Measurements from ENCODE around the gene MAPK1.
A peak's percentile ranks its signal among the peaks of the same experiment; 100 is the strongest.
"Not testable (repeated sequence)": the region's sequence is repeated elsewhere in the genome, so short reads cannot be mapped to it uniquely, and the experiment has no call there.

MAPK1 gene

GRCh38 chr22:21881841-21882753 is 14.7 kb upstream of the MAPK1 start:
- DNase-seq (ENCODE audit: low spot score) = no peak

DNA sequence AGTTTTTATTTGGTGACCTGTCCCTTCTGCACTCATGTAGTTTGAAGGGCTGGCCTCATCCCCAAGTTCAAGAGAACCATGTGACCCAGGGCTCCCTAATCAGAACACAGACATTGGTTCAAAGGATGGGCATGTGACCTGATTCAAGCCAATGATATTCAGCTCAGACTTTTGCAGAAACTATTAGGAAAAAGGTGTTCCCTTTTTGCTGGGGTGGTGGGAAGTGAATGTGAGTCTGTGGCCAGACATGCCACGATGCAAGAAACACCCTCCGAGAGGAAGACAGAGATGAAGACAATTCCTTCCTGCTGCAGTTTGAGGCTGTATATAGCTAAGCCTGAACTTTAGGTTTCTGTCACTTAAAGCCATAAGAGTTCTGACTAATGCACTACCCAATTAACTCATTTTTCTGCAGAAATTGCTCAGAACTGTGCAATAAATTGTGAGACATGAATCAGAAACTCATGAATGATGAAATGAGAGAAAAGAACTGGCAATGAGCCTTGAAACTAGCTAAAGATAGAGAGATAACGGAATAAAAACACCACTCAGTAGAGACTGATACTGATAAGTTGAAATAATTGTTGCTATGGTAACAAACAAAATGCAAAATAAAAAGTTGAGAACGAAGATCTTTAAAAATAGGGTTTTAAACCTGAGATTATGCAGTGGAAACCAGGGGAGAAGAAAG is 9.2 kb upstream of the MAPK1 start:
- no peak for DNase-seq (ENCODE audit: low spot score)

GRCh38 chr22:21874953-21875352 is 7.5 kb upstream of the MAPK1 start:
- DNase-seq (ENCODE audit: low spot score) = not testable (repeated sequence)

DNA sequence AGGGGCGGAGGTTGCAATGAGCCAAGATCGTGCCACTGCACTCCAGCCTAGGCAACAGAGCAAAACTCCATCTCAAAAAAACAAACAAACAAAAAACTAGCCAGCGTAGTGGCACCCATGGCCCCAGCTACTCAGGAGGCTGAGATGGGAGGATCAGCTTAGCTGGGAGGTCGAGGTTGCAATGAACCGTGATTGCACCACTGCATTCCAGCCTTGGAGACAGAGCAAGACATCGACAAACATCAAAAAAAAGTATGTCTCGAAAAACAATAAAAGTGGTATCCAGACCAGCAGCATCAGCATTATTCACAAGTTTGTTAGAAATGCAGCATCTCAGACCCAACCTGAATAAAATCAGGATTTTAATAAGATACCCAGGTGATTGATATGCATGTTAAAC is 6.2 kb upstream of the MAPK1 start:
- no peak for DNase-seq (ENCODE audit: low spot score)

DNA sequence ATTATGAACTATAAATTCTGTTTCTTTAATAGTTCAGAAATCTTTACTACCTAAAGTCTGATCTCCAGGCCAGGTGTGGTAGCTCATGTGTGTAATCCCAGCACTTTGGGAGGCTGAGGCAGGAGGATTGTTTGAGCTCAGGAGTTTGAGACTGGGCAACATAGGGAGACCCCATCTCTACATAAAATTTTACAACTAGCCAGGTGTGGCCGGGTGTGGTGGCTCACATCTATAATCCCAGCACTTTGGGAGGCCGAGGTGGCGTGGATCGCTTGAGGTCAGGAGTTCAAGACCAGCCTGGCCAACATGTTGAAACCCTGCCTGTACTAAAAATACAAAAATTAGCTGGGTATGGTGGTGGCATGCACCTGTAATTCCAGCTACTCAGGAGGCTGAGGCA is 5.3 kb upstream of the MAPK1 start:
- DNase-seq (ENCODE audit: low spot score) = not testable (repeated sequence)

DNA sequence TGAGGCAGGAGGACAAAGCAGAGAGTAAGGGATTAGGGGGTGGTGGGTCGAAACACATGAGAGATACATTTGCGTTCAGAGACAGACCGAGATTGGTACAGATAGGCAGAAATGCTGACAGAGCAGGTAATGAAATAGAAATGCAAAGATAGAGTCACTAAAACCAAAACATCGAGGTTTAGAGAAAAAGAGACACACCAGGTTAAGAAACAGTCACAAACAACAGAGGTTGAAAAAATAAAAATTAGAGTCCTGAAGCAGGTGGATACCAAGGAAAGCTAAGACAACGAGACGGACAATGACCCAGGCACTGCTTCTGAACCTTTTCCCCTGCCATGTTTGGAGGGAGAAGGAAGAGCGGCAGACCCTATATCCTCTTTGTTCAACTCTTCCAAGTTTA is 1.2 kb upstream of the MAPK1 start:
- DNase-seq (ENCODE audit: low spot score) = no peak

- peak; percentile 28 for DNase-seq (ENCODE audit: low spot score)
These were observed 465 bp downstream of the MAPK1 start for GRCh38 chr22:21866833-21867527.

- no peak for DNase-seq (ENCODE audit: low spot score)
These were observed 2.4 kb downstream of the MAPK1 start for GRCh38 chr22:21865041-21865440.

DNA sequence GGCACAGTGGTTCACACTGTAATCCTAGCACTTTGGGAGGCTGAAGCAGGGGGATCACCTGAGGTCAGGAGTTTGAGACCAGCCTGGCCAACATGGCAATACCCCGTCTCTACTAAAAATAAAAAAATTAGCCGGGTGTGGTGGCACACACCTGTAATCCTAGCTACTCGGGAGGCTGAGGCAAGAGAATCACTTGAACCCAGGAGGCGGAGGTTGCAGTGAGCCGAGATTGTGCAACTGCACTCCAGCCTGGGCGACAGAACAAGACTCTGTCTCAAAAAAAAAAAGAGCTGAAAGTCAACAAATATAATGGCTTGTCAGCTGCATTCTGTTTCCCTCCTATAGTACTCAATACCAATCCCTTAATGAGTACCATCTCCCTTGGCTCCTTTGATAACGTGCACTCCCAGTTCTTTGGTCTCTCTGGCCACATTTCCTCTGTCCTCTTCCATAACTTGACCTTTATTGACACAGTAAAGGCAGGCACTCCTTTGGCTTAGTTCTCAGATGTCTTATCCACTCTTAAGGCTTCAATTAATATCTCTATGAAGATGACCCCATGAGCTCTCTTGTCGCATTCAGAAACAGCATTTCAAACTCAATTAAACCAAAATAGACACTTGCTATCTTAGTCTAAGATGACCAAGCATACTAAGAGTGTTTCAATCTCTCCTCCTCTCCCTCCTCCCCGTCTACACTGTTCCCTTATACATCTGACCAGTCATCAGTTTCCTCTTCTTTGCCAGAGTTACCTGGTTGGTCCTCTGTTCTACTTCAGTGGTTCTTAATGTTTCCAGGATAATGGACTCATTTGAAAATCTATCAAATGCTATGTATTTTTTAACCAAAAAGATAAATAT is 4.8 kb downstream of the MAPK1 start:
- no peak for DNase-seq (ENCODE audit: low spot score)

GRCh38 chr22:21861851-21862250 is 5.6 kb downstream of the MAPK1 start:
- DNase-seq (ENCODE audit: low spot score) = no peak

DNA sequence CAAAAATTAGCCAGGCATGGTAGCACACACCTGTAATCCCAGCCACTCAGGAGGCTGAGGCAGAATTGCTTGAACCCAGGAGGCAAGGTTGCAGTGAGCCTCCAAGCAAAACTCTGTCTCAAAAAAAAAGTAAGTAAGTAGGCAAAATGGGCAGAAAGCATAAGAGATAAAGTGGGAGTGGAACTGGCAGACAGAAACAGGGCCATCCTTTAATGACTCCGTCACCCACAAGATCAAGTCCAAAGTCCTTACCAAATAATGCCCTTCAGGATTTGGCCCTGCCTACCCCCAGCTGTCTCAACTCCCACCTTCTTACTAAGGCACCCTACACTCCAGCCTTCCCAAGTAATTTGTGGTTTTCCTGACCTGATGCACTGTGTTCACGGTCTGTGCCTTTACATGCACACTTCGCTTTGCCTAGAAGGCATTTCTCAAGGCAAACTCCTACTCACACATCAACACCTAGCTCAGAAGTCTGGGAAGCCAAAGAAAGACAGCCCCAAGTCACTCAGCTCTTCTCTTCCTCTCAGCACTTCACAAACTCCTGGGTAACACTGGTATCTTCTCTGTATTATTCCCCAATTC is 6.1 kb downstream of the MAPK1 start:
- DNase-seq (ENCODE audit: low spot score) = no peak

DNA sequence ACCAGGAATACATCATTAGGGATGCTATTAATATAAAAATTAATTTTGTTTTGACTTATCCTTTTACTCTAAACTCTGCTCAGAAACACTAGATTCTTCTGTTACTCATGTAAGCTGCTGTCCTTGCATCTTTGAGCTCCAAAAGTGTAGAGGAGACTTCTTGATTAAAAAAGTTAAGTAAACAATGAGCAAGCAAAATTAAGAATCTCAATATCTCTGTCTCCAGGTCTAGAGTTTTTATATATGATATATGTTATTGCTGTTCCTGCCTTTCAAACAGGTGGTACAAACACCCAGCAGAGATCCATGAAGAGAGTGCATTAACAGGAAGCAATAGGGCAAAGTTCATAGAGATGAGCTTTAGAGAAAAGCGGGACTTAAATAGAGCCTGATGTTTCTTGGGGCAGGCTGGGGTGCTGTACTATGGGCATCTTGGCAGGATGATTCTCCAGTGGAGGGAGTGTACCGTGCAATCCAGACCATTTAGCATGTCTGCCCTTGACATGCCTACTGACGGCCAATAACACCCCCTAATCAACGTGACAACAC is 6.9 kb downstream of the MAPK1 start:
- DNase-seq (ENCODE audit: low spot score) = no peak

- DNase-seq (ENCODE audit: low spot score) = no peak
These were observed 9.2 kb downstream of the MAPK1 start for GRCh38 chr22:21858025-21858764.

DNA sequence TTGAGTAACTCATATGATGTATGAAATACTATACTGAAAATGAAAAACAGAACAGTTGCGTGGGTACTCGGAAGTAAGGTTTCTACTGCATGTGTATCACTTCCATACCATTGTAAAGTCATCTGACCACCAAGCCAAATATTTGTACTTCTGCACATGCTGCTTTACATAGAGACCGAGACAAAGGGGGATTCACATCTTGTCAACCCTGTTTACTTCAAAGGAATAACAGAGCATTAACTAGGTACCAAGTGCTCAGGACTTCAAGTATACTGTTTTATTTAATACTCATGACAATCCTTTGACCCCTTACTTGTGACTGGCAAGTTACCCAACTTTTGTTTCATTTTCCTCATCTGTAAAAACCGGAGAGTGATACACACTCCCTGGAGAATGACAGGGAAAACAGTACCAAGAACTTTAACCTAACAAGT is 9.9 kb downstream of the MAPK1 start:
- no peak for DNase-seq (ENCODE audit: low spot score)

GRCh38 chr22:21856868-21857267 is 10.6 kb downstream of the MAPK1 start:
- DNase-seq (ENCODE audit: low spot score) = no peak

GRCh38 chr22:21856197-21856596 is 11.2 kb downstream of the MAPK1 start:
- DNase-seq (ENCODE audit: low spot score) = no peak

GRCh38 chr22:21855676-21856075 is 11.8 kb downstream of the MAPK1 start:
- no peak for DNase-seq (ENCODE audit: low spot score)

DNA sequence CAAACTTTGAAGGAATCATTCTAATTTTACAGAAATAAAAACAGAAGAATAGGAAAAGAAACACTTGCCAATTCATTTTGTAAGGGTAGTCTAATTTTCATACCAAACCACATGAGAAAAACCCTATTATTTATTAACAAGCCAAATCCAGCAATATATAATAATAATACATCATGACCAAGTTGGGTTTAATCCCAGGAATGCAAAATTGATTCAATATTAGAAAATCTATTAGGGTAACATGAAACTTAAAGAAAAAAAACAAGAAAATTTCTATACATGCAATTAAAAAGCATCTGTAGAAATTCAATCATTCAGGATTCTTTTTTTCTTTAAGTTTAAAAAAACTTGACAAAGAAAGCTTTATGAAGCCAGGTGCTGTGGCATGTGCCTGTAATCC is 16.8 kb downstream of the MAPK1 start:
- DNase-seq (ENCODE audit: low spot score) = no peak

DNA sequence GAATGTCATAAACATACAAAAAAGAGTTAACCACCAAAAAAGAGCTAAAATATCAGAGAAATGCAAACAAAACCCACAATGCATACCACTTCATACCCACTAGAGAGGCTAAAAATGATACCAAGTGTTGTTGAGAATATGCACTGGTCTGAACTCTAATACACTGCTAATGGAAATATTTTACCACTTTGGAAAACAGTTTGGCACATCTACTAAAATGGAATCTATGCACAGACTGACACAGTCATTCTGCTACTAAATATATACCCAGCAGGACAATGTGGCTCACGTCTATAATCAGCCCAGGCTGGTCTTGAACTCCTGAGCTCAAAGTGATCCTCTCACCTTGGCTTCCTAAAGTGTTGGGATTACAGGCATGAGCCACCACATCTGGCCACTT is 18.0 kb downstream of the MAPK1 start:
- DNase-seq (ENCODE audit: low spot score) = no peak

DNA sequence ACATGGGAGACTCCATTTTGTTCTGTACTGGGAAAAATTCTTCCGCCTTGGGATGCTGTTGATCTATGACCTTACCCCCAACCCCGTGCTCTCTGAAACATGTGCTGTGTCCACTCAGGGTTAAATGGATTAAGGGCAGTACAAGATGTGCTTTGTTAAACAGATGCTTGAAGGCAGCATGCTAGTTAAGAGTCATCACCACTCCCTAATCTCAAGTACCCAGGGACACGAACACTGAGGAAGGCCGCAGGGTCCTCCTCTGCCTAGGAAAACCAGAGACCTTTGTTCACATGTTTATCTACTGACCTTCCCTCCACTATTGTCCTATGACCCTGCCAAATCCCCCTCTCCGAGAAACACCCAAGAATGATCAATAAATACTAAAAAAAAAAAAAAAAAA is 19.4 kb downstream of the MAPK1 start:
- not testable (repeated sequence) for DNase-seq (ENCODE audit: low spot score)

Measured in NAMALWA (cell line).